HG03039 (cell line): ENCODE results near the gene CAPN7.

Source experiments
- ATAC-seq: cut with Tn5 transposase; IDR thresholded peaks from one replicate; pipeline ENCODE4 v1.9.1; 2021; ENCODE audit warnings: mild to moderate bottlenecking, moderate library complexity; ENCODE audit not compliant: unreplicated experiment

CAPN7 gene

DNA sequence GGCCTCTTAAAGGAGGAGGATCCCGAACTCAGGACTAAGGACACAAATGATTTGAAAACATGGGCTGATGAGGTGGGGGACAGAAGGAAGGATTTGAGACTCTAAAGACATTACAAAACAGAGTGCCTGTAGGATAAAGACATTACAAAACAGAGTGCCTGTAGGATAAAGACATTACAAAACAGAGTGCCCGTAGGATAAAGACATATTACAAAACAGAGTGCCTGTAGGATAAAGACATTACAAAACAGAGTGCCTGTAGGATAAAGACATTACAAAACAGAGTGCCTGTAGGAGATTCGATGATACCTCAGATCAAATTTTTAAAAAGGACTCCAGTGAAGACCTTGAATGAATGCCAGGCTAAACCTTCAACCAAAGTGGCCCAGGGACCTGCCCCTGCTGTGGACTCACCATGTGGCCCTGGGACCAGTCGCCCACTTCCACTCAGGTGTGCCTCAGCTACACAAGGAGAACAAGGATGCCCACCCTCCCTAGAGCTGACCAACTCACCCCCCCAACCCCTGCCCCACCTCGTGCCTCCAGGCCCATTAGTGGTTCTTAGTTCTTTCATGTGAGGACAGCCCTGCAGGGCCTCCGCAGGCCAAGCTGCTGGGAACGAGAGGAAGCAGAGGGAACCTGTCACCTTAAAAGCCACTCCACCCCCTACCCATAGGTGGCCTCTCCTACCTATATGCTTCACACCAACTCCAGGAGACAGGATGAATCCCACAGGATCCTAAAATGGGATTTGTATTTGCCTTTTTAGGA lies 66.6 kb downstream of the CAPN7 start:
- ATAC-seq: no peak

DNA sequence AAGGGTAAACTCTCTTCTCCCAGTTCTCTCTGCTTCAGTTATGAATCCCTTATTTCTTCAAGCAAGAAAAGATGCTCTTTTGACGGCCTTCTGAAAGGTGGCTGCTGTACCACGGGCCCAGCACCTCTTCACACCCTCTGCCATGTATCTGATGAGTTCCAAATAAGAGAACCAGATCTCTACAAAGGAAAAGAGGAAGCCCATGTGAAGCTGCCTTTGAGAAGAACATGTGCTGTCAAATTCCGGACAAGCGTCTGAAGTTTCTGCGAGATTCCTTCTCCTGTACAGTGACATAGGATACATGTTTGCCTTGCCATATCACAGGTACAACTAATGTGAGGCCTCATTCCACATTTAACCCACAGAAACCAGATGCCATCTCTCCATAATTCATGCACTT lies 67.2 kb downstream of the CAPN7 start:
- no peak for ATAC-seq

- no peak for ATAC-seq
These were observed 70.1 kb downstream of the CAPN7 start for GRCh38 chr3:15276028-15276724.

DNA sequence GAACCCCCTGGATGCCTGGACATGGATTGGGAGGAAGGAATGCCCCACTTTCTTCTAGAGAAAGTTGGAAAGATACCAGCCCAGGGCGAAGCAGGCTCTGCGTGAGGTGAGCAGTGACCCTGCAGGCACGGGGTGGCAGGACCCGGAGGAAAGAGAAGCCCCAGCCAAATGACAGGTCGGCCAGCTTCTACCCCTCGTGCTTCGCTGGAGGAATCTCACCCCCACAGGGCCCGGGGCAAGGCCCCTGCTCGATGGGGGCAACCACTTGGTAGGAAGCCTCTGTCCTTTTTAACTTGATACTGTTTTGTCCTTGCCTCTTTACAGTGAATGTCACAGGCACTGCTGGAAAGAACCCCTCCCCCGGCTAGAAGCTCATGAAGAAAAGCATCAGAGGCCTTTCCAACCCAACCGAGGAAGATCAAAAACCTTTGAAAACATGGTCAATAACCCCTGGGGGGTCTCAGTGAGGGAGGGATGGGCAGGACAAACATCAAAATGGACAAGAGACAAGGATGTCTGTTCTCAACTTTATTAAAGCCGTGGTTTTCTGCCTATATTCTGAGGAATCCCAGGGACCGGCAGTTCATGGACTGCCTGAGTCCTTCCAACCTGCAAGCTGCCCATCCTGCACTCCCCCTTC lies 71.9 kb downstream of the CAPN7 start:
- no peak for ATAC-seq

DNA sequence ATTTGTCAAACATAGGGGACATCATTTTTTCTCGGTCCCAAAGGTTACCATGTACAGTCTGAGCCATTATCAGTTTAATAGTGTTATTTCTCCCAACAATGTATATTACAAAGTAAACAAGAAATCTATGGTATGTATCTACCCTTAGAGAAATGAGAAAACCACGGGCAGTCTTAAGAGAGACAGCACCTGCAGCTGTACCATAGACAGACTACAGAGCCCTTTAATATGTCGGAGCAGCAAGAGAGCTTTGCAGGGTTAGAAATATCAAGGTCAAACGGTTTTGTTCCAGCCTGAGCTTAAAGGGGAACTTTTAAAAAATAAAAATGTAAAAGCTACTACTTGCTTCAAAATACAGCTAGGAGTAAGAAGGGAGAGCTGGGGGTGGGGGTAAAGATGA lies 73.2 kb downstream of the CAPN7 start:
- no peak for ATAC-seq

DNA sequence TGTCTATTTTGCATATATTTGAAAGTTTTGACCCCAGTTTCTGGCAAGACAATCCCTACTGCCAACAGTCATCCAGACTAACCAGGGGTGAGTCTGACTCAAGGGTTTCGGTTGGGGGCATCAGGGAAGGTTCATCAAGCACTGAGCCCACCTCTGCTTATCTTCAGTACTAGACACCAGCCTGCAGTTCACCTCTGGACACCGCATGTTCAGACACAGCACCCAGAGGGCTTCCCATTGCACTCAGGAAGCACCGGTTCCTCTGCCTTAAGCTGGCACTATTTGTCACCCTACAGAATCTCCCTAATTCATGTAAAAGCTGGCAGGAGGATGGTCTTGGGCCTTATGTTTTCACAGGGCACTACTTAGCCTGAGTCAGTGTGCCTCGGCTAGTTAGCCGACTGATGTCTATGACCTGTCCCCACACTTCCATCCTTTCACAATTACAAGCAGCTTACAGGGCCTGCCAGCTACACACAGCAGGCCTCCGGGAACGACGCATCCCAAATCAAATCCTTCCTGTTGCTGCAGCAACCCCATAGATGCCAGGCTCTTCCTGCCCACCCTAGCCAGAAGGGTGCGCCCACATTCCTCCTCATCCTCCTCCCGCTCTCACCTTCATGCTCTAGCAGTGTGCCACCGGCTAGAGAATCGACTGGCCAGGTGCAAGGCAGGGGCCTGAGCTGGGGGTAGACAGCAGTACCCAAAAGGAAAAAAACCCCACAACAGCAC lies 73.8 kb downstream of the CAPN7 start:
- ATAC-seq: no peak

DNA sequence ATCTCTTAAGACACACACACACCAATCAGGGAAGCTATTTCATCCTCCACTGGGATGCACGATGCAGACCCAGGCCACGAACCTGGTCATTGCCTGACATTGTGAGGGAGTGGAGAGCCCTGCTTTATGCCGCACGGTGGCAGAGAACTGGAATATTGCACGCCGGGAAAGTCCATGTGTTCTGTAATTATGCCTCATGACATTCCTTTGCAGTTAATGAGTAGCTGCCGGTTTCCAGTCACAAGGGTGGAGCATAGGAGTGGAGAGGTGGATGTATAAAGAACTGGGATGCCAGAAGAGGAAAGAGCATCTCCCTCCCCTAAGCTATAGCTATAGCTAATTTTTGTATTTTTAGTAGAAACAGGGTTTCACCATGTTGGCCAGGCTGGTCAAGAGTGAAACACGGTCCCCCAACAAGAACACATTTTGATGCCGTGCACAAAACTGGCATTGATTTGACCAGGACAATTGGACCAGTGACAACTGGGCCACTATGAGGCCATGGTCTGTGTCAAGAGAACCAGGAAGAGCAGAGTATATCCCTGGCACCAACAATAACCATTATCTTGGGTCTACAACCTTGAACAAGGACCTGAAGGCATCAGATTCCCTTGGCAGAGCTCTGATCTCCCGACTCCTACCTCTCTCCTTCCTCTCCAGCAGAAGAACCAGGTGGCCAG lies 74.9 kb downstream of the CAPN7 start:
- no peak for ATAC-seq

GRCh38 chr3:15281817-15282216 lies 75.8 kb downstream of the CAPN7 start:
- no peak for ATAC-seq

DNA sequence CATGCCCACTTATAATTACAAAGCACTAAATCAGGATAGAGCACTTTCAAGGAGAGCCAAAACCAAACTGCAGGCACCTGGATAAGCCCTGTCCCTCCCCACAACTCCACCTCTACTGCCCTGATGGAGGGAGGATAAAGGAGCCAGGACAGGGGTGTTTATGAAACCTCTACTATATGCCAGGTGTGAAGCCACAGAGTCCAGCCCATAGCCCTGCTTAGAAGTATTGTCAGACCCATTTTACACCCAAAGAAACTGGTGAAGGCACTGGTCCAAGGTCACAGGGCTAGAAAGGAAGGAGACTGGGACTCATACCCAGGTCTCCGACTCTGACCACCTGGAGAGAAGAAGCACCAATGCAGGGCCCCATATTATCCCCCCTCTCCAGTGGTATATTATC lies 77.7 kb downstream of the CAPN7 start:
- no peak for ATAC-seq

DNA sequence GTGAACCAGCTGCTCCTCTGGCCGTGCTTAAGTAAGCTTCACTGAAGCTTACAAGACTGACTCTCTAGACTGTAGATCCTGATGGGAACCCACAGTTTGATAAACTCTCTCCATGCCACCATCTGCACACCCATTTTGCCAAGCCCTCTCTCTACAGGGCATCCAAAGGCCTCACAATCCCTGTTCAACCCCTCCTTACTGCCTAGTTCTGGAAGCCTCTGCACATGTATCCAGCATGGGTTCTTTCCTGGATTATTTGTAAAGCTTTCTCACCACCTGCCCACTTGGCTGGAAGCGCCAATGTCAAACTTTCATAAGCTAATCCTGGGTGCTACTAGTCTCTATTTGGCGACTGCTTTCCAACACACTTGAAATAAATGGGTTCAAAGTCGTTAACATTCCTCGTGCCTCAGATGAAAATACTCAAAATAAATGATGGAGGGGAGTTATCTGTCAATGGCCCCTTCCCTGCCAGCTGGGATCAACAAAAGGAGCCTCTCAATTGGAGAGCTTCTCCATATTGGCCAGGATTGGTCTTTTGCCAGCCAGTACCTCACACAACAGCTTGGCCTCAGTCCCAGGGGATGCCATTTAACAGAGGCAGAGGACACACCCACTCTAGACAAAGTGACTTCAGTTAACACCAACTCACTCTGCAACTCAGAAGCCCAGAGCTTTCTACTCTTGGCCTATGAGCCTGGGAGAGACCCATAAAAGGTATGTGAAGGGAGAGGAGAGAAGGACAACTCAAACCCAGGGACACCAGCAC lies 78.3 kb downstream of the CAPN7 start:
- no peak for ATAC-seq

DNA sequence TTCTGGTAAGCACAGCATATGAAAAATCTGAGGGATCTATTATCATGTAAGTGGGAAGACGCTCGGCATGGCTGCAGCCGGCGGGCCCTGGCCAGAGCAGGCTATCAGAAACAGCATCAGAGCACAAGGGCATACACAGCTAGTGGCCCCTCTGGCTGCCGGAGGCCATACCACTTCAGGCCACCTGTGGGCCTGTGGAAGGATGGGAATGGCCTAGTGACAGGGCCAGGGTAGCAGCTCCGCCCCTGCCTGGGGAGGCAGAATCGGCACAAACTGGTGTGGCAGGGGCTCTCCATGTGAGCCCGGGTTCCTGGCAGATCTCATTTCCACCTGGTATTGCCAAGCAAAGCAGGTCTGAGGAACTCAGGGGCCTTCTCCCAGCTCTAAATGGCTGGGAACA lies 80.0 kb downstream of the CAPN7 start:
- ATAC-seq: no peak

- ATAC-seq: no peak
These were observed 81.7 kb downstream of the CAPN7 start for GRCh38 chr3:15287565-15288330.

- no peak for ATAC-seq
These were observed 82.4 kb downstream of the CAPN7 start for GRCh38 chr3:15288331-15289035.

GRCh38 chr3:15289661-15290060 lies 83.6 kb downstream of the CAPN7 start:
- no peak for ATAC-seq

DNA sequence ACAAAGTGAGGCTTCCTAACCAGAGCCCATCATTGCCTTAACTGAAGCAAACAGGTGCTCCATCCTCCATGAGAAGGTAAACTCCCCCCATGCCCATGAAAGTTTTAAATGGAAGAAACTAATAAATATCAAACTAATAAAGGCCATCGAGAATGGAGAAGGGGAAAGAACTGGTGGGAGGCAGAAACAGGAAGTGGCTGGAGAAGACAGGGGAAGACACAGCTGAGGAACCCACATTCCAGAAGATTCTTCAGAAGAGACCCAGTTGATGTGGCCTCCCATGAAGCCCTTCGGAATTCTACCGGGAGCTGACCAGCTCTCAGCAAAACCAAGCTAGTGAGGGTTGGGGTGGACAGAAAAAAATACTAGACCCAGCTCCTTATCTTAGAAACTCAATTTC lies 84.7 kb downstream of the CAPN7 start:
- no peak for ATAC-seq

DNA sequence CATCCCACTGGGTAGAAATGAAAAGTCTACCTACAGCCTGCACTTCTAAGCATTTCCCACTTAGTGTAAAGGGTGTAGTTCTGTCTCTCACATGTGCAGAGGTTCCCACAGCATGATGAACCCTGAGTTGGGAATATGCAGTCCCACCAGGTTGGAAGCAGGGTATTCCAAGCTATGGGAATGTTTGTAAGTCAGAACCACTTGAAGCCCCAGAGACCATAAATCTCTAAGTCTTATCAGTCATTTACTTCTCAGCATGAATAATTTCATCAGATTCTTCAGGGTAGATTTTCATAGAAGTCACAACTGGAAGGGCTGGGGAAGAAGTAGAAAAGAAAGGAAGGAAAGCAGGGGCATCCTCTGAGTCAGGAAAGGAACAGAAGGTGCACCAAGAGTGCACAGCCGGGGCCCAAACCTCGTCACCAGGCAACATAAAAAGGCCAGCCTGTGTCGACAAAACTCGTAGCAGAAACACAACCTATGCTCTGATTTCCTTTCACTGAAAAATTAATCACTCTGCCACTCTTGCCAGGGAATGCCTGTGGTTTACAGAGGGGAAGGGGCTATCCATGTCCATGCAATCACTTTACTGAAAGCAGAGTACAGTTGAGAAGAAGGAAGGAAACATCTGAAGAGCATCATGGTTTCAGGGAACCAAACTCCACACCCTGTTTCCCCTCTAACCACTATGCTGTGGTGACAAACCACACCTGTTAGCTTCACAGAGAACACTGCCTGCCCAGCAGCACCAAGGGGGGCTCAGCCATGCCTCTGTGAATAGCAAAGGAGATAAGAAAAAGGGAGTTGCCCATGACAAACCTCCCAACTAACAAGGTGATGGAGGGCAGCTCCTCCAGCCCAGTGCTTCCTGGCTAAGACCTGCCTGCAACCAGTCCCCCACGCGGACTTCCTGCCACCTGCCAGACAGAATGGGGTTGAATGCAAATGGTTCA lies 85.8 kb downstream of the CAPN7 start:
- peak; percentile 87 for ATAC-seq

DNA sequence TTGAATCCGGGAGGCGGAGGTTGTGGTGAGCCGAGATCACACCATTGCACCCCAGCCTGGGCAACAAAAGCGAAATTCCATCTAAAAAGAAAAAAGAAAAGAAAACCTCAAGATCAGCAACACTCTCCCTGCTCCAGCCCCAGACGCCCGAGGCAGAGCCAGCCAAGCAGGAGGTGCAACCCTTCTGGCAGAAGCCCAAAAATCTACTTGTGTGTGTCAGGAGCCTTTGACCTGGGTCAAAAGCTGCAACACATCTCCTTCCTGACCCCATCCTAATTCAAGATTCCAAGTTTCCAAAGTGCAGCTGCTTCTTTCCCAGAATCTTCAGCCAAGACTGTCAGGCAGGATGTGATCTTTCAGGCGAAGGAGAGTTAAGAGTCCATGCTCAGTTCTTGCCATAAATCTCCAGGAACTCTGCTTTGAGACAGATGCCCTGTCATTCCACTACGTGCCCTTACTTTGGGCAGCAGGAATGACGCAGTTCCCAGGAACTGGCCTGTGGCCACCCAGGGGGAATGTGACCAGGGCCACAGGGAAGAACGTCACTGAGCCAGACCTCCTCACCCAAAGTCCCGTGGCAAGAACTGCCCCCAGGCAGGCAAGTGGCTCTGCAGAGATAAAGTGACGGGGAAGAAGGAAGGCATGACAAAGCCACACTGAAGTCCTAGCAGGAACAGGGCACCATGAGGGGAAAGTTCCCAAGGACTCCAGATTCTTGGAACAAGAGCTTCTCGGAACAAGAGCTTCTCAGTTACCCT lies 86.9 kb downstream of the CAPN7 start:
- no peak for ATAC-seq
